Pancreas (tissue), 10 donors: ENCODE data around the gene ADAM33. TPM values are rescaled to one million over a fixed set of nuclear protein-coding genes. Genes with fewer than 3 reads are reported as not detected.

Experiments used
- ATAC-seq, 4 donors: fragments of 200-7000 bp; cut with Tn5 transposase; one replicate each; pipeline versions ENCODE4 v1.8.0 to v1.9.1; 2020; ENCODE audit warnings: mild to moderate bottlenecking in 4 of 4, moderate library complexity in 4 of 4
- DNase-seq, 6 donors: peaks; one replicate each; pipeline ENCODE4 v3.0.0-alpha.2; 2020
- FAIRE-seq: peaks from 2 replicates; lab custom pipeline; 2012; peaks lifted over from hg19 to GRCh38; lab: Jason Lieb, UNC
- H3K27ac ChIP-seq, 4 donors: fragments of 200-600 bp; sonication (generic); 1 replicate in 3 of 4; 2 replicates in 1 of 4; pipeline versions ENCODE4 v1.5.0 to v1.8.0; 2020
- H3K27me3 ChIP-seq, 4 donors: fragments of 200-600 bp; one replicate each; pipeline ENCODE4 v1.8.0; 2021
- H3K36me3 ChIP-seq, 3 donors: fragments of 200-600 bp; sonication (generic) in 1 of 3; one replicate each; pipeline versions ENCODE4 v1.5.0 to v1.8.0; 2020 to 2021
- H3K4me1 ChIP-seq, 3 donors: fragments of 200-600 bp; one replicate each; pipeline ENCODE4 v1.8.0; 2021
- H3K4me3 ChIP-seq, 4 donors: fragments of 200-600 bp; sonication (generic) in 2 of 4; one replicate each; pipeline versions ENCODE4 v1.5.0 to v1.8.0; 2020 to 2021
- H3K9me3 ChIP-seq, 4 donors: fragments of 200-600 bp; one replicate each; pipeline ENCODE4 v1.8.0; 2021
- CTCF ChIP-seq, 4 donors: fragments of 200-600 bp; sonication (generic) in 3 of 4; IDR thresholded peaks; one replicate each; pipeline versions ENCODE4 v1.5.0 to v1.8.0; 2021; ENCODE audit warnings: antibody characterized with exemption in 4 of 4
- WGBS, 2 donors: extraction: QIAGEN DNeasy Blood & Tissue Kit; methylation state at CpG; one replicate each; pipeline ENCODE4 v1.1.7; 2013; 5-methylcytosine and 5-hydroxymethylcytosine counted together
- intact Hi-C, 3 donors: fragments of 100-400 bp; cut with DNase I; formaldehyde crosslinking; loops; one replicate each; pipeline versions ENCODE4 v1.11.1 to v1.14.2; 2022
- polyA plus RNA-seq, 2 donors: library from polyadenylated mRNA; stranded (reverse); fragments of 200-250 nt; gene quantifications; one replicate each; pipeline ENCODE4 v1.2.3, GENCODE V29; 2013
- total RNA-seq, 6 donors: library from RNA; stranded (reverse); fragmentation: NEBNext Ultra II Directional in 4 of 6; extraction: Animal tissue kit (Norgen Biotek cat#: 25700) in 4 of 6; gene quantifications; one replicate each; pipeline versions ENCODE4 v1.2.1 to v1.2.4, GENCODE V29; 2021 to 2023
- donor health status: healthy with polysubstance abuse.
- donor health status: DM: no; HTN: no; CAD: no; lungs with moderate emphysema.
- donor health status: DM: no; HTN: no; CAD: no.
- donor health status: control.
- donor health status: control.
- donor health status: Bipolar disorder and iron deficiency.
- donor health status: DM: yes; HTN: yes; CAD: no.
- donor health status: DM: no; HTN: no; CAD: no.
- donor health status: DM: no; HTN: no; CAD: no.
- donor health status: DM: yes; HTN: yes; CAD: no.

Gene ADAM33
- total and polyA plus RNA-seq, 8 donors: 0.67 to 20.9 (median 3.1) TPM

GRCh38 chr20:3691306-3691705, 9.5 kb upstream of the ADAM33 start:
- no peak overlapping the region for H3K27ac ChIP-seq
- H3K4me1 ChIP-seq: no peaks in the 10 kb centered on the region
- no peaks in the 10 kb centered on the region for H3K9me3 ChIP-seq
- WGBS, 2 donors: 87 to 89% methylated on average over 16 of the region's 16 CpGs
- intact Hi-C loops: no loop called here
- no peak overlapping the region for H3K4me3 ChIP-seq
- no peaks in the 10 kb centered on the region for H3K27me3 ChIP-seq
- ATAC-seq (no peak), FAIRE-seq (no peak), DNase-seq (no peak)
- no peaks in the 10 kb centered on the region for H3K36me3 ChIP-seq
- no peak for TF ChIP-seq CTCF (IDR thresholded peaks at IDR 0.05)

DNA sequence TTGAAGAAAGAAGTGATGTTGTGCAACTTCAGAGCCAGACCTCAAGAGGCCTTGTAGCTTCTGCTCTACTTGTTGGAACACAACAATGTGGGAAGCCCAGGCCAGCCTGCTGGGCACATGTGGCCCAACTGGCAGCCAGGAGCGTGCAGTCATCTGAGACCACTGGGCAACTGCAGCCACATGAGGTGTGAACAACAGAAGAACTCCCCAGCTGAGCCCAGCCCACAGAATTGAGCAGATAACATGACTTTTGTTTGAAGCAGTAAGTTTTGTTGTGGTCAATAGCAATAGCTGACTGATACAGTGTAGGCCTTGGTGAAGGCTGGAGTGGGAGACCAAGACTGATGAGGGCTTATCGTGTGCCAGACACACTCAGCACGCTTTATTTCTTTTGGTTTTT, 8.6 kb upstream of the ADAM33 start:
- intact Hi-C loops: no loop called here
- no peaks in the 10 kb centered on the region for H3K4me1 ChIP-seq
- no peak for ATAC-seq
- no peaks in the 10 kb centered on the region for H3K36me3 ChIP-seq
- no peak for TF ChIP-seq CTCF (IDR thresholded peaks at IDR 0.05)
- H3K9me3 ChIP-seq: no peaks in the 10 kb centered on the region
- no peak overlapping the region for H3K27ac ChIP-seq
- DNase-seq: no peak
- no peak for FAIRE-seq
- H3K4me3 ChIP-seq: no peak overlapping the region
- WGBS, 2 donors: 91 to 100% methylated on average over 3 of the region's 3 CpGs
- no peaks in the 10 kb centered on the region for H3K27me3 ChIP-seq

DNA sequence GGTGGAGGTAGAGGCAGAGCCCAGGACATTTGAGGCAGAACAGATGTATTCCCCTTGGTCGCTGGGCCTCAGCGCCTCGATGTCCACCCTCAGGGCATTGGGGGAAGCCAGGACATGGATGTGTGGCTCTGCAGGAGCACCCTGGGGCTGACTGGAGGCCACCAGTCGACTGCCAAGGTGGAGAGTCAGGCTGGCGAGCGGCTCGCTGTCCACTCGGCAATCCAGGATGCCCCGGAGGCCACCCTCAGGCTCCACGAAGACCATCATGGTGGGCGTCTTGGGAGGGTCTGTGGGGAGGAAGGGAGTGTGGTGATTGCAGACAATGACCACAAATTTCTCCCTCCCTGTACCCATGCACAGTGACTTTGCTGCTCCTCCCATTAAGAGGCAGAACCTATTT, 8.2 kb upstream of the ADAM33 start:
- DNase-seq (no peak), FAIRE-seq (no peak), ATAC-seq (no peak)

GRCh38 chr20:3687655-3688054, 5.8 kb upstream of the ADAM33 start:
- WGBS, 2 donors: 70% methylated on average over 2 of the region's 2 CpGs
- Histone ChIP-seq H3K27me3 (no peaks in the 10 kb centered on the region), H3K36me3 (no peaks in the 10 kb centered on the region), H3K4me1 (no peaks in the 10 kb centered on the region), H3K9me3 (no peaks in the 10 kb centered on the region), H3K27ac (no peak overlapping the region), H3K4me3 (no peak overlapping the region)
- no peak for DNase-seq
- no peak for FAIRE-seq
- TF ChIP-seq CTCF (IDR thresholded peaks at IDR 0.05): no peak
- intact Hi-C loops: no loop called here
- peak in 3 of 4 donors; percentile 60 to 68 (median 62) for ATAC-seq

More for the DNA sequence above, 8.2 kb upstream of the ADAM33 start:
- no peak overlapping the region for H3K4me3 ChIP-seq
- H3K36me3 ChIP-seq: no peaks in the 10 kb centered on the region
- no peak overlapping the region for H3K27ac ChIP-seq
- no peaks in the 10 kb centered on the region for H3K4me1 ChIP-seq
- H3K27me3 ChIP-seq: no peaks in the 10 kb centered on the region
- intact Hi-C loops: no loop called here
- TF ChIP-seq CTCF (IDR thresholded peaks at IDR 0.05): no peak
- 77 to 87% methylated on average over 11 of the region's 11 CpGs for WGBS, 2 donors
- no peaks in the 10 kb centered on the region for H3K9me3 ChIP-seq

DNA sequence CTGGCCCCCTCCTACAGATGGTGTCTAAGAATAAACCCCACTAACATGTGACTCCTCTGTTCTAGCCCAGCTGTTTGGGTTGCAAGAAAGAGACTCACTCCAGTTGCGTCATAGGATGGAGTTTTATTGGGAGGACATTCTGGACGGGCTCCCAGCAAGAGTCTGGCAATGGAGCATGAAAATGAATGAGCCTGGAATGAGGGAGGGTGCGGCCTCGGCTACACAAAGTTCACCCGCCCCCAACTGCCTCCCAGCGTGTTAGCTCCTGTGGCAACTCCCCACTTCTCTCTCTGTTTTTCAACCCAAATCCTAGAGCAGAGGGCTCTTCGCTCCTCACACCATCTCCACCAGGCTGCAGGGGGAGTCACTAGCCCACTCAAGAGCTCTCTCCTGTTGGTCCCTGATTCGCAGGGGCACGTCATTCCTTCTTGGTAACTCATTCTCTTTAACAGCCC, 5.1 kb upstream of the ADAM33 start:
- intact Hi-C loops: no loop called here
- H3K4me3 ChIP-seq: no peak overlapping the region
- peak in 2 of 6 donors; percentile 24 to 37 for DNase-seq
- peak in 3 of 4 donors; percentile 64 to 71 (median 71) for ATAC-seq
- H3K27me3 ChIP-seq: peaks cover 0 to 6% (median 0%) of the 10 kb centered on the region in 4 donors
- peak; percentile 51 for FAIRE-seq
- WGBS, 2 donors: 41 to 42% methylated on average over 9 of the region's 9 CpGs
- peaks cover 0 to under 1% (median 0%) of the 10 kb centered on the region in 3 donors for H3K4me1 ChIP-seq
- no peak overlapping the region for H3K27ac ChIP-seq
- no peak for TF ChIP-seq CTCF (IDR thresholded peaks at IDR 0.05)
- H3K9me3 ChIP-seq: no peaks in the 10 kb centered on the region
- H3K36me3 ChIP-seq: no peaks in the 10 kb centered on the region
